PC-3 (cell line): ENCODE data around the gene KRT85. TPM values are rescaled to one million over a fixed set of nuclear protein-coding genes. Genes with fewer than 3 reads are reported as not detected.

ENCODE experiments used
- ATAC-seq: fragments of 200-7000 bp; cut with Tn5 transposase; 2 replicates; pipeline ENCODE4 v1.9.1; 2020; ENCODE audit warnings: mild to moderate bottlenecking, moderate library complexity
- Bru-seq: library from RNA; stranded (reverse); fragments of 400-500 nt; gene quantifications from one replicate; lab custom pipeline; 2021; lab: Mats Ljungman, UMichigan
- BruChase-seq, 2 experiments: library from RNA; stranded (reverse); fragments of 400-500 nt; gene quantifications; one replicate each; lab custom pipeline; 2021; lab: Mats Ljungman, UMichigan
- BruUV-seq: library from RNA; stranded (reverse); fragments of 400-500 nt; replicated peaks from 2 replicates; lab custom pipeline; 2021; lab: Mats Ljungman, UMichigan
- CTCF ChIA-PET: fragments of 300-600 bp; sonication (Branson Sonifier 250); formaldehyde crosslinking; loops from one replicate; lab custom pipeline; 2022; ENCODE audit warnings: antibody characterized with exemption; lab: Charles Lee
- POLR2A ChIA-PET: fragments of 300-600 bp; sonication (Branson Sonifier 250); formaldehyde crosslinking; loops from one replicate; lab custom pipeline; 2022; ENCODE audit warnings: antibody characterized with exemption; ENCODE audit not compliant: unreplicated experiment; lab: Charles Lee
- DNase-seq: peaks from one replicate; pipeline ENCODE4 v3.0.0-alpha.2; 2015
- H2AFZ ChIP-seq: fragments of 300-600 bp; sonication (generic); 2 replicates; pipeline ENCODE4 v1.6.0; 2016; ENCODE audit warnings: antibody characterized with exemption, low read length
- H3F3A ChIP-seq: fragments of 300-600 bp; sonication (generic); one replicate; pipeline ENCODE4 v1.6.0; 2017; ENCODE audit warnings: antibody characterized with exemption, low read length, control low read depth, mild to moderate bottlenecking; ENCODE audit not compliant: unreplicated experiment
- H3K27ac ChIP-seq: fragments of 300-600 bp; sonication (generic); 2 replicates; pipeline ENCODE4 v1.5.1; 2016; ENCODE audit warnings: mild to moderate bottlenecking, low read length
- H3K27me3 ChIP-seq: fragments of 300-600 bp; sonication (generic); 2 replicates; pipeline ENCODE4 v1.6.1; 2016; ENCODE audit warnings: low read length, mixed read lengths
- H3K36me3 ChIP-seq: fragments of 300-600 bp; sonication (generic); 2 replicates; pipeline ENCODE4 v1.6.1; 2016; ENCODE audit warnings: low read depth, mixed run types, low read length, mixed read lengths
- H3K4me1 ChIP-seq: fragments of 300-600 bp; sonication (generic); 2 replicates; pipeline ENCODE4 v1.5.1; 2016; ENCODE audit warnings: low read length; ENCODE audit not compliant: insufficient read depth
- H3K4me2 ChIP-seq: fragments of 300-600 bp; sonication (generic); 2 replicates; pipeline ENCODE4 v1.6.0; 2016; ENCODE audit warnings: low read length
- H3K4me3 ChIP-seq: fragments of 300-600 bp; sonication (generic); 2 replicates; pipeline ENCODE4 v1.5.1; 2016; ENCODE audit warnings: mild to moderate bottlenecking, low read length, mixed read lengths
- H3K79me2 ChIP-seq: fragments of 300-600 bp; sonication (generic); 2 replicates; pipeline ENCODE4 v1.6.1; 2017; ENCODE audit warnings: low read length, mixed read lengths
- H3K9ac ChIP-seq: fragments of 300-600 bp; sonication (generic); 2 replicates; pipeline ENCODE4 v1.6.0; 2016; ENCODE audit warnings: mild to moderate bottlenecking, low read length
- H3K9me2 ChIP-seq: fragments of 300-600 bp; sonication (generic); replicated peaks from 2 replicates; pipeline ENCODE4 v1.6.1; 2016; ENCODE audit warnings: mixed run types, low read length, mixed read lengths
- H3K9me3 ChIP-seq: fragments of 300-600 bp; sonication (generic); 2 replicates; pipeline ENCODE4 v1.6.1; 2016; ENCODE audit warnings: low read length, mixed read lengths
- H4K20me1 ChIP-seq: fragments of 300-600 bp; sonication (generic); 2 replicates; pipeline ENCODE4 v1.6.1; 2016; ENCODE audit warnings: low read length, mixed read lengths
- CTCF ChIP-seq: fragments of 300-600 bp; sonication (generic); conservative IDR thresholded peaks from 2 replicates; pipeline ENCODE4 v1.5.1; 2017; ENCODE audit warnings: antibody characterized with exemption, low read depth, mild to moderate bottlenecking, low read length
- EZH2 ChIP-seq: fragments of 300-600 bp; sonication (generic); IDR thresholded peaks from one replicate; pipeline ENCODE4 v1.6.1; 2017; ENCODE audit warnings: antibody characterized with exemption, mild to moderate bottlenecking, low read length; ENCODE audit not compliant: unreplicated experiment
- EZH2phosphoT487 ChIP-seq: fragments of 300-600 bp; sonication (generic); IDR thresholded peaks from 2 replicates; pipeline ENCODE4 v1.6.1; 2018; ENCODE audit warnings: mild to moderate bottlenecking, antibody characterized with exemption, low read length, borderline replicate concordance
- intact Hi-C: fragments of 100-400 bp; cut with micrococcal nuclease; formaldehyde crosslinking; loops from 2 replicates; pipeline ENCODE4 v1.9.0; 2023
- long read RNA-seq: library from polyadenylated mRNA; unstranded; transcript quantifications from one replicate; pipeline ENCODE4 v2.0.0, GENCODE V29; 2021; ENCODE audit not compliant: unreplicated experiment
- total RNA-seq: library from RNA; depleted of rRNA; stranded (reverse); fragments of >200 nt; gene quantifications from 2 replicates; pipeline ENCODE4 v1.2.3, GENCODE V29; 2014; rRNA removed

KRT85 gene
- total RNA-seq (not detected in 2 replicates), Bru-seq, nascent RNA (percentile 8 among the genes with signal in this experiment), BruChase-seq, experiment 1, labeled RNA remaining after a 6-hour chase (percentile 4 among the genes with signal in this experiment), BruChase-seq, experiment 2, labeled RNA remaining after a 2-hour chase (percentile 2 among the genes with signal in this experiment)
- long read RNA-seq = 0 reads

GRCh38 chr12:52366738-52367485, at the start of gene KRT85:
Gene KRT85, minus strand, starts transcription at chr12:52367481. Its CDS starts 76 bp downstream, at chr12:52367405.
- H3K4me1 ChIP-seq = no peaks in the 10 kb centered on the region
- H3K4me2 ChIP-seq = no peak within 1 kb of the TSS
- TF ChIP-seq EZH2 (no peak), CTCF (no peak), EZH2phosphoT487 (no peak)
- no peaks in the 10 kb centered on the region for H3K79me2 ChIP-seq
- ATAC-seq (no peak), DNase-seq (no peak)
- no peak within 1 kb of the TSS for H3K9ac ChIP-seq
- POLR2A ChIA-PET = no interaction called here
- H3K36me3 ChIP-seq = no peaks in the 10 kb centered on the region
- no peaks in the 10 kb centered on the region for H4K20me1 ChIP-seq
- H3K27me3 ChIP-seq = no peaks in the 10 kb centered on the region
- no peak within 1 kb of the TSS for H3K27ac ChIP-seq
- CTCF ChIA-PET = no interaction called here
- no peaks in the 10 kb centered on the region for H3K9me2 ChIP-seq
- no peak within 1 kb of the TSS for H2AFZ ChIP-seq
- no peaks in the 10 kb centered on the region for H3K9me3 ChIP-seq
- BruUV-seq = no TSS peak
- no peak within 1 kb of the TSS for H3K4me3 ChIP-seq
- intact Hi-C loops = no loop called here
- H3F3A ChIP-seq = no peaks in the 10 kb centered on the region

GRCh38 chr12:52416795-52417194, 49.5 kb upstream of the KRT85 start:
- no peak overlapping the region for H2AFZ ChIP-seq
- H3K9me3 ChIP-seq = no peaks in the 10 kb centered on the region
- ChIA-PET CTCF (no interaction called here), POLR2A (no interaction called here)
- H3K27me3 ChIP-seq = no peaks in the 10 kb centered on the region
- no peak overlapping the region for H3K4me2 ChIP-seq
- intact Hi-C loops = no loop called here
- no peaks in the 10 kb centered on the region for H3F3A ChIP-seq
- H4K20me1 ChIP-seq = no peaks in the 10 kb centered on the region
- DNase-seq = no peak
- TF ChIP-seq EZH2phosphoT487 (no peak), CTCF (no peak), EZH2 (no peak)
- H3K9me2 ChIP-seq = no peaks in the 10 kb centered on the region
- BruUV-seq = no TSS peak
- H3K27ac ChIP-seq = no peak overlapping the region
- no peaks in the 10 kb centered on the region for H3K79me2 ChIP-seq
- ATAC-seq = no peak
- no peaks in the 10 kb centered on the region for H3K36me3 ChIP-seq
- H3K4me1 ChIP-seq = peaks cover 5% of the 10 kb centered on the region; the same call in 1 of the 2 replicates
- H3K4me3 ChIP-seq = no peak overlapping the region
- H3K9ac ChIP-seq = no peak overlapping the region
